GM23338 (cell line): Measurements from ENCODE around the gene LARGE1. TPM values are rescaled to one million over a fixed set of nuclear protein-coding genes. Genes with fewer than 3 reads are reported as not detected.

ENCODE experiments used
- ATAC-seq: fragments of 200-7000 bp; cut with Tn5 transposase; 3 replicates; pipeline ENCODE4 v1.9.1; 2020
- DNase-seq: peaks from one replicate; pipeline ENCODE4 v3.0.0-alpha.2; 2015; ENCODE audit warnings: low spot score
- H2AFZ ChIP-seq: fragments of 200-600 bp; sonication (generic); 2 replicates; pipeline ENCODE4 v1.8.0; 2016; ENCODE audit warnings: antibody characterized with exemption, mild to moderate bottlenecking, moderate library complexity
- H3F3A ChIP-seq: fragments of 200-600 bp; sonication (generic); replicated peaks from 2 replicates; pipeline ENCODE4 v1.8.0; 2017; ENCODE audit warnings: antibody characterized with exemption, mixed run types, low read depth
- H3K27ac ChIP-seq: fragments of 200-600 bp; sonication (generic); 2 replicates; pipeline ENCODE4 v1.6.1; 2016; ENCODE audit warnings: low read depth
- H3K27me3 ChIP-seq: fragments of 200-600 bp; sonication (generic); 2 replicates; pipeline ENCODE4 v1.8.0; 2016; ENCODE audit warnings: mild to moderate bottlenecking, mixed run types, moderate library complexity; ENCODE audit not compliant: insufficient read depth
- H3K36me3 ChIP-seq: fragments of 200-600 bp; sonication (generic); 2 replicates; pipeline ENCODE4 v1.8.0; 2016; ENCODE audit warnings: mild to moderate bottlenecking; ENCODE audit not compliant: insufficient read depth
- H3K4me1 ChIP-seq: fragments of 200-600 bp; sonication (generic); 2 replicates; pipeline ENCODE4 v1.8.0; 2016; ENCODE audit warnings: mild to moderate bottlenecking, moderate library complexity; ENCODE audit not compliant: insufficient read depth
- H3K4me2 ChIP-seq: fragments of 200-600 bp; sonication (generic); 2 replicates; pipeline ENCODE4 v1.7.1; 2017; ENCODE audit warnings: mixed run types
- H3K4me3 ChIP-seq: fragments of 200-600 bp; sonication (generic); 2 replicates; pipeline ENCODE4 v1.6.1; 2016; ENCODE audit warnings: mixed run types
- H3K79me2 ChIP-seq: fragments of 200-600 bp; sonication (generic); replicated peaks from 2 replicates; pipeline ENCODE4 v1.8.0; 2017; ENCODE audit warnings: mild to moderate bottlenecking; ENCODE audit not compliant: insufficient read depth
- H3K9me2 ChIP-seq: fragments of 200-600 bp; sonication (generic); 2 replicates; pipeline ENCODE4 v1.8.0; 2017; ENCODE audit not compliant: insufficient read depth
- H4K20me1 ChIP-seq: fragments of 200-600 bp; sonication (generic); replicated peaks from 2 replicates; pipeline ENCODE4 v1.8.0; 2017; ENCODE audit warnings: mild to moderate bottlenecking; ENCODE audit not compliant: insufficient read depth
- H3K27ac Mint-ChIP-seq: 2 replicates; pipeline ENCODE4 v1.8.0; 2020; ENCODE audit warnings: inconsistent platforms, mild to moderate bottlenecking, moderate library complexity, mixed read lengths
- H3K27me3 Mint-ChIP-seq: 3 replicates; pipeline ENCODE4 v1.8.0; 2022; ENCODE audit warnings: low read depth, mild to moderate bottlenecking, moderate library complexity, mixed read lengths, inconsistent platforms; ENCODE audit not compliant: insufficient read depth, poor library complexity
- H3K36me3 Mint-ChIP-seq: 3 replicates; pipeline ENCODE4 v1.8.0; 2021; ENCODE audit warnings: low read depth, mild to moderate bottlenecking, inconsistent platforms, moderate library complexity, mixed read lengths
- H3K4me1 Mint-ChIP-seq: 3 replicates; pipeline ENCODE4 v1.8.0; 2020; ENCODE audit warnings: mild to moderate bottlenecking, inconsistent platforms, mixed read lengths
- H3K4me3 Mint-ChIP-seq: 3 replicates; pipeline ENCODE4 v1.8.0; 2021; ENCODE audit warnings: moderate library complexity, mild to moderate bottlenecking, inconsistent platforms, mixed read lengths
- H3K9me3 Mint-ChIP-seq: 3 replicates; pipeline ENCODE4 v1.8.0; 2020; ENCODE audit warnings: moderate library complexity, mild to moderate bottlenecking, inconsistent platforms, mixed read lengths
- CREB1 ChIP-seq: fragments of 250-450 bp; sonication (Bioruptor Pico); IDR thresholded peaks from 2 replicates; pipeline ENCODE4 v1.5.0; 2020; ENCODE audit warnings: low read depth, mild to moderate bottlenecking, moderate library complexity
- ETS1 ChIP-seq: IDR thresholded peaks from 2 replicates; pipeline ENCODE4 v1.6.1; 2016; ENCODE audit warnings: antibody characterized with exemption
- EZH2 ChIP-seq: fragments of 200-600 bp; sonication (generic); IDR thresholded peaks from one replicate; pipeline ENCODE4 v1.8.0; 2017; ENCODE audit warnings: antibody characterized with exemption, mild to moderate bottlenecking, low read depth; ENCODE audit not compliant: unreplicated experiment
- EZH2phosphoT487 ChIP-seq: fragments of 200-600 bp; sonication (generic); IDR thresholded peaks from one replicate; pipeline ENCODE4 v1.8.1; 2018; ENCODE audit warnings: antibody characterized with exemption; ENCODE audit not compliant: unreplicated experiment
- JUNB ChIP-seq: IDR thresholded peaks from one replicate; pipeline ENCODE4 v1.6.1; 2016; ENCODE audit warnings: antibody characterized with exemption; ENCODE audit not compliant: unreplicated experiment
- NANOG ChIP-seq: IDR thresholded peaks from 2 replicates; pipeline ENCODE4 v1.6.1; 2016; ENCODE audit warnings: antibody characterized with exemption, borderline replicate concordance
- POLR2AphosphoS5 ChIP-seq: IDR thresholded peaks from 2 replicates; pipeline ENCODE4 v1.6.1; 2016; ENCODE audit warnings: antibody characterized with exemption, low read depth
- STAT1 ChIP-seq: IDR thresholded peaks from one replicate; pipeline ENCODE4 v1.6.1; 2016; ENCODE audit warnings: antibody characterized with exemption; ENCODE audit not compliant: unreplicated experiment
- ZNF114 ChIP-seq: fragments of 250-450 bp; sonication (Bioruptor Pico); IDR thresholded peaks from 2 replicates; pipeline ENCODE4 v1.5.0; 2020; ENCODE audit warnings: mild to moderate bottlenecking, moderate library complexity
- ZNF331 ChIP-seq: fragments of 250-450 bp; sonication (Bioruptor Pico); IDR thresholded peaks from 2 replicates; pipeline ENCODE4 v1.5.0; 2020; ENCODE audit warnings: low read depth, mild to moderate bottlenecking, moderate library complexity
- ZNF462 ChIP-seq: fragments of 250-450 bp; sonication (Bioruptor Pico); IDR thresholded peaks from 2 replicates; pipeline ENCODE4 v1.5.0; 2020; ENCODE audit warnings: mild to moderate bottlenecking, moderate library complexity
- polyA plus RNA-seq: library from polyadenylated mRNA; unstranded; fragments of >200 nt; fragmentation: Nextera tagmentation; extraction: Ambion mirVana; gene quantifications from 2 replicates; pipeline ENCODE4 v1.2.1, GENCODE V29; 2016
- total RNA-seq: library from RNA; depleted of rRNA; stranded (reverse); fragments of >200 nt; shearing (Covaris generic); gene quantifications from 2 replicates; pipeline ENCODE4 v1.2.3, GENCODE V29; 2014
- TF ChIP-seq, protein P1 (sequence below): IDR thresholded peaks from one replicate; pipeline ENCODE4 v1.6.1; 2018; ENCODE audit warnings: antibody characterized with exemption; ENCODE audit not compliant: unreplicated experiment
- TF ChIP-seq, protein P2 (sequence below), 2 experiments: fragments of 200-600 bp in 1 of 2; sonication (generic) in 1 of 2; conservative IDR thresholded peaks; 2 replicates each; pipeline versions ENCODE4 v1.5.1 to v1.6.1; 2016 to 2017; ENCODE audit warnings: antibody characterized with exemption in 2 of 2, low read depth in 2 of 2, mild to moderate bottlenecking in 2 of 2, moderate library complexity in 1 of 2

Gene LARGE1
- total and polyA plus RNA-seq, 2 experiments from 2014 or later = 12.8 to 75.6 TPM

DNA sequence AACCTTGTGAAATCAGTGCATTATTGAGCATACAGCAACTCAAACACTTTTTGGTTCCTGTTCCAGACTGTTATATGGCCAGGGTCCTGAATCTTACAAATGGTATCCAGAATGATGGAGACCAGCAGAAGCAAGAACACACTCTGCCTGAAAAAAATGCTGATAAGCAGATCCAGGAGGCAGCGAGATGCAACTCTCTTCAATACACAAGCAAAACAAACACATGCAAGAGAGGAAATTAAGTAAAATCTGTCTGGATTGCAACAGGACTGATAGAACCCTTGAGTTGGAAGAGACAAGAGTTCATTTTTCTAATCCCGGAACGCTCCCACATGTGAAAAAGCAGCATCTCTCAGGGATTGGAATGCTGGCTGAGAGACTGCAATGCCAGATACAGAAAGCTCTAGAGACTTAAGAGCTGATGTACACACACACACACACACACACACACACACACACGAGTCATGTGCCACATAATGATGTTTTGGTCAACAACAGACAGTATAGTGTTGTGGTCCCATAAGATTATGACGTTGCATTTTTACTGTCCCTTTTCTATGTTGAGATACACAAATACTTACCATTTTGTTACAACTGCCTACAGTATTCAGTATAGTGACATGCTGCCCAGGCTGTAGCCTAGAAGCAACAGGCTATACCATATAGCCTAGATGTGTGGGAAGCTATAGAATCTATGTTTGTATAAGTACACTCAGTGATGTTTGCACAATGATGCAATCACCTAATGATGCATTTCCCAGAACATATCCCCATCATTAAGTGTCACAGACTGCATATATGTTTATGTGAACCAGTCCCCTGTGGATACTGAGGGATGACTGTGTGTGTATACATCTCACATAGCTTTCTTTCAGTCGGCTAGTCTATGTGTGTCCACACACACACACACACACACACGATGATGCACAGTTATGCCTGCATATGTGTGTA, 406.6 kb downstream of the LARGE1 start:
- Histone ChIP-seq H3K4me3 (no peak overlapping the region), H2AFZ (no peak overlapping the region), H3K4me1 (0 out of 2 replicates have a peak, but pooled peaks cover 4% of the 10 kb centered on the region), H3K4me2 (no peak overlapping the region), H3K27me3 (no peaks in the 10 kb centered on the region), H3K9me2 (no peaks in the 10 kb centered on the region), H3K79me2 (peaks cover 18% of the 10 kb centered on the region; the same call in 1 of the 2 replicates), H4K20me1 (peaks cover 21% of the 10 kb centered on the region; the same call in 1 of the 2 replicates), H3K27ac (no peak overlapping the region), H3K36me3 (no peaks in the 10 kb centered on the region), H3F3A (no peaks in the 10 kb centered on the region)
- Mint-ChIP-seq H3K27ac (0 out of 2 replicates have a peak overlapping the region, but pooled peaks have one; percentile 1), H3K36me3 (no peaks in the 10 kb centered on the region; the same call in 2 of the 3 replicates), H3K4me1 (peaks cover 30% of the 10 kb centered on the region), H3K9me3 (no peaks in the 10 kb centered on the region), H3K27me3 (peaks cover 4% of the 10 kb centered on the region), H3K4me3 (no peak overlapping the region)
- no peak for DNase-seq
- ATAC-seq = no peak
- no peak for TF ChIP-seq CREB1 (CRISPR knock-in tag)
- no peak for TF ChIP-seq EZH2
- TF ChIP-seq ETS1 = no peak
- TF ChIP-seq EZH2phosphoT487 = no peak
- no peak for TF ChIP-seq POLR2AphosphoS5
- TF ChIP-seq, protein P1, sequence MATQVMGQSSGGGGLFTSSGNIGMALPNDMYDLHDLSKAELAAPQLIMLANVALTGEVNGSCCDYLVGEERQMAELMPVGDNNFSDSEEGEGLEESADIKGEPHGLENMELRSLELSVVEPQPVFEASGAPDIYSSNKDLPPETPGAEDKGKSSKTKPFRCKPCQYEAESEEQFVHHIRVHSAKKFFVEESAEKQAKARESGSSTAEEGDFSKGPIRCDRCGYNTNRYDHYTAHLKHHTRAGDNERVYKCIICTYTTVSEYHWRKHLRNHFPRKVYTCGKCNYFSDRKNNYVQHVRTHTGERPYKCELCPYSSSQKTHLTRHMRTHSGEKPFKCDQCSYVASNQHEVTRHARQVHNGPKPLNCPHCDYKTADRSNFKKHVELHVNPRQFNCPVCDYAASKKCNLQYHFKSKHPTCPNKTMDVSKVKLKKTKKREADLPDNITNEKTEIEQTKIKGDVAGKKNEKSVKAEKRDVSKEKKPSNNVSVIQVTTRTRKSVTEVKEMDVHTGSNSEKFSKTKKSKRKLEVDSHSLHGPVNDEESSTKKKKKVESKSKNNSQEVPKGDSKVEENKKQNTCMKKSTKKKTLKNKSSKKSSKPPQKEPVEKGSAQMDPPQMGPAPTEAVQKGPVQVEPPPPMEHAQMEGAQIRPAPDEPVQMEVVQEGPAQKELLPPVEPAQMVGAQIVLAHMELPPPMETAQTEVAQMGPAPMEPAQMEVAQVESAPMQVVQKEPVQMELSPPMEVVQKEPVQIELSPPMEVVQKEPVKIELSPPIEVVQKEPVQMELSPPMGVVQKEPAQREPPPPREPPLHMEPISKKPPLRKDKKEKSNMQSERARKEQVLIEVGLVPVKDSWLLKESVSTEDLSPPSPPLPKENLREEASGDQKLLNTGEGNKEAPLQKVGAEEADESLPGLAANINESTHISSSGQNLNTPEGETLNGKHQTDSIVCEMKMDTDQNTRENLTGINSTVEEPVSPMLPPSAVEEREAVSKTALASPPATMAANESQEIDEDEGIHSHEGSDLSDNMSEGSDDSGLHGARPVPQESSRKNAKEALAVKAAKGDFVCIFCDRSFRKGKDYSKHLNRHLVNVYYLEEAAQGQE = no peak
- no peak for TF ChIP-seq JUNB
- TF ChIP-seq NANOG = no peak
- TF ChIP-seq STAT1 = no peak
- TF ChIP-seq, protein P2, sequence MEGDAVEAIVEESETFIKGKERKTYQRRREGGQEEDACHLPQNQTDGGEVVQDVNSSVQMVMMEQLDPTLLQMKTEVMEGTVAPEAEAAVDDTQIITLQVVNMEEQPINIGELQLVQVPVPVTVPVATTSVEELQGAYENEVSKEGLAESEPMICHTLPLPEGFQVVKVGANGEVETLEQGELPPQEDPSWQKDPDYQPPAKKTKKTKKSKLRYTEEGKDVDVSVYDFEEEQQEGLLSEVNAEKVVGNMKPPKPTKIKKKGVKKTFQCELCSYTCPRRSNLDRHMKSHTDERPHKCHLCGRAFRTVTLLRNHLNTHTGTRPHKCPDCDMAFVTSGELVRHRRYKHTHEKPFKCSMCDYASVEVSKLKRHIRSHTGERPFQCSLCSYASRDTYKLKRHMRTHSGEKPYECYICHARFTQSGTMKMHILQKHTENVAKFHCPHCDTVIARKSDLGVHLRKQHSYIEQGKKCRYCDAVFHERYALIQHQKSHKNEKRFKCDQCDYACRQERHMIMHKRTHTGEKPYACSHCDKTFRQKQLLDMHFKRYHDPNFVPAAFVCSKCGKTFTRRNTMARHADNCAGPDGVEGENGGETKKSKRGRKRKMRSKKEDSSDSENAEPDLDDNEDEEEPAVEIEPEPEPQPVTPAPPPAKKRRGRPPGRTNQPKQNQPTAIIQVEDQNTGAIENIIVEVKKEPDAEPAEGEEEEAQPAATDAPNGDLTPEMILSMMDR (conservative IDR thresholded peaks at IDR 0.05; ENCODE audit: low read depth in 2 of 2) = no peak
- TF ChIP-seq ZNF114 (CRISPR knock-in tag) = no peak
- TF ChIP-seq ZNF331 (CRISPR knock-in tag) = no peak
- no peak for TF ChIP-seq ZNF462 (CRISPR knock-in tag)
